PC-3 (cell line): ENCODE measurements around the gene ATP6V1G1.

ENCODE experiments used
- EZH2 ChIP-seq: fragments of 300-600 bp; sonication (generic); IDR thresholded peaks from one replicate; pipeline ENCODE4 v1.6.1; 2017; ENCODE audit warnings: antibody characterized with exemption, mild to moderate bottlenecking, low read length; ENCODE audit not compliant: unreplicated experiment
- EZH2phosphoT487 ChIP-seq: fragments of 300-600 bp; sonication (generic); IDR thresholded peaks from 2 replicates; pipeline ENCODE4 v1.6.1; 2018; ENCODE audit warnings: mild to moderate bottlenecking, antibody characterized with exemption, low read length, borderline replicate concordance
- TF ChIP-seq, protein P1 (sequence below): fragments of 300-600 bp; sonication (generic); conservative IDR thresholded peaks from 2 replicates; pipeline ENCODE4 v1.5.1; 2017; ENCODE audit warnings: antibody characterized with exemption, low read depth, mild to moderate bottlenecking, low read length

DNA sequence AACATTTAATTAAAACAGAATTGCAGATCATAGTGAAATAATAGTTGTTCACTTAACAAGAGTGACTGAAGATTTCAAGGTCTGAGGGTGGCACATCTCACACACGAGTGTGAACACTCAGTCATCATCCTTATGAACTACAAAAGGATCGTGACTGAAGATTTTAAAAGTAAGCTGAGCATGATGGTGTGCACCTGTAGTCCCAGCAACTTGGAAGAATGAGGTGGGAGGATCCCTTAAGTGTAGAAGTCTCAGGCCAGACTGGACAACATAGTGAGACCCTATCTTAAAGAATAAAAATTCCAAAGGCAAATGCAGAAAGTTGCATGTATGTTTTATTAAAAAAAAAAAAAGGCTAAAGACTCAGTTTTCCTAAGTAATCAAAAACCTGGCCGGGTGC lies 22.4 kb upstream of the ATP6V1G1 start:
- TF ChIP-seq, protein P1, sequence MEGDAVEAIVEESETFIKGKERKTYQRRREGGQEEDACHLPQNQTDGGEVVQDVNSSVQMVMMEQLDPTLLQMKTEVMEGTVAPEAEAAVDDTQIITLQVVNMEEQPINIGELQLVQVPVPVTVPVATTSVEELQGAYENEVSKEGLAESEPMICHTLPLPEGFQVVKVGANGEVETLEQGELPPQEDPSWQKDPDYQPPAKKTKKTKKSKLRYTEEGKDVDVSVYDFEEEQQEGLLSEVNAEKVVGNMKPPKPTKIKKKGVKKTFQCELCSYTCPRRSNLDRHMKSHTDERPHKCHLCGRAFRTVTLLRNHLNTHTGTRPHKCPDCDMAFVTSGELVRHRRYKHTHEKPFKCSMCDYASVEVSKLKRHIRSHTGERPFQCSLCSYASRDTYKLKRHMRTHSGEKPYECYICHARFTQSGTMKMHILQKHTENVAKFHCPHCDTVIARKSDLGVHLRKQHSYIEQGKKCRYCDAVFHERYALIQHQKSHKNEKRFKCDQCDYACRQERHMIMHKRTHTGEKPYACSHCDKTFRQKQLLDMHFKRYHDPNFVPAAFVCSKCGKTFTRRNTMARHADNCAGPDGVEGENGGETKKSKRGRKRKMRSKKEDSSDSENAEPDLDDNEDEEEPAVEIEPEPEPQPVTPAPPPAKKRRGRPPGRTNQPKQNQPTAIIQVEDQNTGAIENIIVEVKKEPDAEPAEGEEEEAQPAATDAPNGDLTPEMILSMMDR: no peak
- TF ChIP-seq EZH2phosphoT487 (no peak), EZH2 (no peak)
